ENCODE results near the gene DOK6.

The DOK6 gene

GRCh38 chr18:69586537-69586936 lies 185.8 kb downstream of the DOK6 start:
- DNase-seq: no peak
- in situ Hi-C loops (cut with HindIII; ENCODE audit: low pct_ligation_motif_present, low pct_unique_long_range_greater_than_20kb, low sequenced_read_pairs): no loop called here

GRCh38 chr18:69588301-69588700 lies 187.6 kb downstream of the DOK6 start:
- in situ Hi-C loops (cut with HindIII; ENCODE audit: low pct_ligation_motif_present, low pct_unique_long_range_greater_than_20kb, low sequenced_read_pairs): no loop called here
- no peak for DNase-seq

GRCh38 chr18:69590150-69590549 lies 189.5 kb downstream of the DOK6 start:
- in situ Hi-C loops (cut with HindIII; ENCODE audit: low pct_ligation_motif_present, low pct_unique_long_range_greater_than_20kb, low sequenced_read_pairs): no loop called here
- no peak for DNase-seq

GRCh38 chr18:69596345-69596744 lies 195.7 kb downstream of the DOK6 start:
- DNase-seq: no peak
- in situ Hi-C loops (cut with HindIII; ENCODE audit: low pct_ligation_motif_present, low pct_unique_long_range_greater_than_20kb, low sequenced_read_pairs): no loop called here

- in situ Hi-C loops (cut with HindIII; ENCODE audit: low pct_ligation_motif_present, low pct_unique_long_range_greater_than_20kb, low sequenced_read_pairs): no loop called here
- DNase-seq: no peak
These were observed 196.9 kb downstream of the DOK6 start for GRCh38 chr18:69597561-69597960.

- in situ Hi-C loops (cut with HindIII; ENCODE audit: low pct_ligation_motif_present, low pct_unique_long_range_greater_than_20kb, low sequenced_read_pairs): no loop called here
- DNase-seq: no peak
These were observed 198.7 kb downstream of the DOK6 start for GRCh38 chr18:69599377-69599776.

- DNase-seq: no peak
- in situ Hi-C loops (cut with HindIII; ENCODE audit: low pct_ligation_motif_present, low pct_unique_long_range_greater_than_20kb, low sequenced_read_pairs): no loop called here
These were observed 211.6 kb downstream of the DOK6 start for GRCh38 chr18:69612242-69612641.

GRCh38 chr18:69616114-69616513 lies 215.4 kb downstream of the DOK6 start:
- in situ Hi-C loops (cut with HindIII; ENCODE audit: low pct_ligation_motif_present, low pct_unique_long_range_greater_than_20kb, low sequenced_read_pairs): no loop called here

GRCh38 chr18:69617408-69617807 lies 216.7 kb downstream of the DOK6 start:
- no peak for DNase-seq
- in situ Hi-C loops (cut with HindIII; ENCODE audit: low pct_ligation_motif_present, low pct_unique_long_range_greater_than_20kb, low sequenced_read_pairs): no loop called here

More at GRCh38 chr18:69616114-69616513, 215.4 kb downstream of the DOK6 start:
- DNase-seq: no peak

GRCh38 chr18:69617888-69618287 lies 217.2 kb downstream of the DOK6 start:
- in situ Hi-C loops (cut with HindIII; ENCODE audit: low pct_ligation_motif_present, low pct_unique_long_range_greater_than_20kb, low sequenced_read_pairs): no loop called here
- no peak for DNase-seq

GRCh38 chr18:69622184-69622583 lies 221.5 kb downstream of the DOK6 start:
- no peak for DNase-seq
- in situ Hi-C loops (cut with HindIII; ENCODE audit: low pct_ligation_motif_present, low pct_unique_long_range_greater_than_20kb, low sequenced_read_pairs): no loop called here

GRCh38 chr18:69622961-69623360 lies 222.3 kb downstream of the DOK6 start:
- DNase-seq: no peak
- in situ Hi-C loops (cut with HindIII; ENCODE audit: low pct_ligation_motif_present, low pct_unique_long_range_greater_than_20kb, low sequenced_read_pairs): no loop called here

GRCh38 chr18:69626171-69626570 lies 225.5 kb downstream of the DOK6 start:
- DNase-seq: no peak
- in situ Hi-C loops (cut with HindIII; ENCODE audit: low pct_ligation_motif_present, low pct_unique_long_range_greater_than_20kb, low sequenced_read_pairs): no loop called here

- DNase-seq: no peak
- in situ Hi-C loops (cut with HindIII; ENCODE audit: low pct_ligation_motif_present, low pct_unique_long_range_greater_than_20kb, low sequenced_read_pairs): no loop called here
These were observed 226.1 kb downstream of the DOK6 start for GRCh38 chr18:69626643-69627242.

- no peak for DNase-seq
- in situ Hi-C loops (cut with HindIII; ENCODE audit: low pct_ligation_motif_present, low pct_unique_long_range_greater_than_20kb, low sequenced_read_pairs): no loop called here
These were observed 228.2 kb downstream of the DOK6 start for GRCh38 chr18:69628774-69629359.

GRCh38 chr18:69631281-69631680 lies 230.6 kb downstream of the DOK6 start:
- in situ Hi-C loops (cut with HindIII; ENCODE audit: low pct_ligation_motif_present, low pct_unique_long_range_greater_than_20kb, low sequenced_read_pairs): no loop called here
- DNase-seq: no peak

GRCh38 chr18:69635482-69635881 lies 234.8 kb downstream of the DOK6 start:
- DNase-seq: no peak
- in situ Hi-C loops (cut with HindIII; ENCODE audit: low pct_ligation_motif_present, low pct_unique_long_range_greater_than_20kb, low sequenced_read_pairs): no loop called here

- no peak for DNase-seq
- in situ Hi-C loops (cut with HindIII; ENCODE audit: low pct_ligation_motif_present, low pct_unique_long_range_greater_than_20kb, low sequenced_read_pairs): no loop called here
These were observed 236.0 kb downstream of the DOK6 start for GRCh38 chr18:69636529-69637301.

- in situ Hi-C loops (cut with HindIII; ENCODE audit: low pct_ligation_motif_present, low pct_unique_long_range_greater_than_20kb, low sequenced_read_pairs): no loop called here
- DNase-seq: no peak
These were observed 237.4 kb downstream of the DOK6 start for GRCh38 chr18:69638056-69638455.

GRCh38 chr18:69647702-69648101 lies 247.0 kb downstream of the DOK6 start:
- in situ Hi-C loops (cut with HindIII; ENCODE audit: low pct_ligation_motif_present, low pct_unique_long_range_greater_than_20kb, low sequenced_read_pairs): no loop called here
- no peak for DNase-seq

All from ACHN (cell line).